OCI-LY3 (cell line): Measurements from ENCODE around the gene MYCT1.

Source experiments
- EZH2phosphoT487 ChIP-seq: fragments of 200-600 bp; shearing (Covaris generic); IDR thresholded peaks from 2 replicates; pipeline ENCODE4 v1.6.1; 2018; ENCODE audit warnings: antibody characterized with exemption, mixed run types, low read depth
- TF ChIP-seq, protein P1 (sequence below): fragments of 200-600, 300-600 bp; sonication (generic); IDR thresholded peaks from 2 replicates; pipeline ENCODE4 v1.5.1; 2014; ENCODE audit warnings: antibody characterized with exemption, low read length, low read depth

DNA sequence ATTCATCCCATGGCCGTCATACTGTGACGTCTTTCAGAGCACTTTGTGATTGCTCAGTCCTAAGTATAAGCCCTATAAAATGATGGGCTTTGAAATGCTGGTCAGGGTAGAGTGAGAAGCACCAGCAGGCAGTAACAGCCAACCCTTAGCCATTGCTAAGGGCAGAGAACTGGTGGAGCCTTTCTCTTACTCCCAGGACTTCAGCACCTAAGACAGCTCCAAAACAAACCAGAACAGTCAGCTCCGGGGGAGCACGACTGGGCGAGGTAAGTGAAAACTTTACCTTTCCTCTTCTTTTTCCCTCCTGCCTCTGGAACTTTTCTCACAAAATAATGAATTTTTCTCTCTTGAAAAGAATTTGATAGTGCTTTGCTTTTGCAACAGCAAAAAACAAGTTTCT lies 53.0 kb downstream of the MYCT1 start, which contains the start of gene VIP:
- TF ChIP-seq, protein P1, sequence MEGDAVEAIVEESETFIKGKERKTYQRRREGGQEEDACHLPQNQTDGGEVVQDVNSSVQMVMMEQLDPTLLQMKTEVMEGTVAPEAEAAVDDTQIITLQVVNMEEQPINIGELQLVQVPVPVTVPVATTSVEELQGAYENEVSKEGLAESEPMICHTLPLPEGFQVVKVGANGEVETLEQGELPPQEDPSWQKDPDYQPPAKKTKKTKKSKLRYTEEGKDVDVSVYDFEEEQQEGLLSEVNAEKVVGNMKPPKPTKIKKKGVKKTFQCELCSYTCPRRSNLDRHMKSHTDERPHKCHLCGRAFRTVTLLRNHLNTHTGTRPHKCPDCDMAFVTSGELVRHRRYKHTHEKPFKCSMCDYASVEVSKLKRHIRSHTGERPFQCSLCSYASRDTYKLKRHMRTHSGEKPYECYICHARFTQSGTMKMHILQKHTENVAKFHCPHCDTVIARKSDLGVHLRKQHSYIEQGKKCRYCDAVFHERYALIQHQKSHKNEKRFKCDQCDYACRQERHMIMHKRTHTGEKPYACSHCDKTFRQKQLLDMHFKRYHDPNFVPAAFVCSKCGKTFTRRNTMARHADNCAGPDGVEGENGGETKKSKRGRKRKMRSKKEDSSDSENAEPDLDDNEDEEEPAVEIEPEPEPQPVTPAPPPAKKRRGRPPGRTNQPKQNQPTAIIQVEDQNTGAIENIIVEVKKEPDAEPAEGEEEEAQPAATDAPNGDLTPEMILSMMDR, result no peak
- TF ChIP-seq EZH2phosphoT487, result no peak
